Caco-2 (cell line): Measurements from ENCODE around the gene MTMR10. TPM values are rescaled to one million over a fixed set of nuclear protein-coding genes. Genes with fewer than 3 reads are reported as not detected.

Source experiments
- BruUV-seq: library from RNA; stranded (reverse); fragments of 400-500 nt; replicated peaks from 2 replicates; lab custom pipeline; 2021; lab: Mats Ljungman, UMichigan
- CTCF ChIA-PET: fragments of 300-600 bp; sonication (Branson Sonifier 250); formaldehyde crosslinking; loops from one replicate; lab custom pipeline; 2022; ENCODE audit warnings: antibody characterized with exemption; lab: Charles Lee
- POLR2A ChIA-PET: fragments of 300-600 bp; sonication (Branson Sonifier 250); formaldehyde crosslinking; loops from one replicate; lab custom pipeline; 2022; ENCODE audit warnings: antibody characterized with exemption; lab: Charles Lee
- DNase-seq, 2 experiments: peaks; one replicate each; pipeline versions ENCODE4 v3.0.0 to v3.0.0-alpha.2; 2020 to 2022
- H3K27me3 ChIP-seq: replicated peaks from 2 replicates; pipeline ENCODE4 v1.6.0; 2011; ENCODE audit warnings: low read length; ENCODE audit not compliant: control insufficient read depth, insufficient read depth
- H3K36me3 ChIP-seq: 2 replicates; pipeline ENCODE4 v1.5.1; 2011; ENCODE audit warnings: low read length; ENCODE audit not compliant: control insufficient read depth, insufficient read depth
- H3K4me1 ChIP-seq: fragments of 250-450 bp; sonication (Bioruptor Pico); 2 replicates; pipeline ENCODE4 v1.5.1; 2020; ENCODE audit warnings: mild to moderate bottlenecking
- H3K4me3 ChIP-seq: 2 replicates; pipeline ENCODE4 v1.5.1; 2011; ENCODE audit warnings: low read depth, mild to moderate bottlenecking, control low read depth, low read length
- H3K9me3 ChIP-seq: fragments of 250-450 bp; sonication (Bioruptor Pico); 2 replicates; pipeline ENCODE4 v1.5.1; 2020; ENCODE audit warnings: mild to moderate bottlenecking, moderate library complexity
- H3K27ac Mint-ChIP-seq: one replicate; pipeline ENCODE4 v1.8.0; 2022; ENCODE audit warnings: mixed read lengths; ENCODE audit not compliant: unreplicated experiment
- H3K27me3 Mint-ChIP-seq: one replicate; pipeline ENCODE4 v1.8.0; 2022; ENCODE audit warnings: mixed read lengths; ENCODE audit not compliant: insufficient read depth, unreplicated experiment
- H3K36me3 Mint-ChIP-seq: one replicate; pipeline ENCODE4 v1.8.0; 2022; ENCODE audit warnings: mild to moderate bottlenecking, mixed read lengths; ENCODE audit not compliant: insufficient read depth, unreplicated experiment
- H3K4me1 Mint-ChIP-seq: one replicate; pipeline ENCODE4 v1.8.0; 2022; ENCODE audit warnings: low read depth, mixed read lengths; ENCODE audit not compliant: unreplicated experiment
- H3K4me3 Mint-ChIP-seq: one replicate; pipeline ENCODE4 v1.8.0; 2022; ENCODE audit warnings: mild to moderate bottlenecking, moderate library complexity, mixed read lengths; ENCODE audit not compliant: unreplicated experiment
- H3K9me3 Mint-ChIP-seq: one replicate; pipeline ENCODE4 v1.8.0; 2022; ENCODE audit warnings: mixed read lengths; ENCODE audit not compliant: unreplicated experiment
- intact Hi-C: fragments of 100-400 bp; cut with micrococcal nuclease; formaldehyde crosslinking; loops from one replicate; pipeline ENCODE4 v1.10.0; 2022; ENCODE audit not compliant: unreplicated experiment
- total RNA-seq: library from RNA; stranded (reverse); gene quantifications from 2 replicates; pipeline ENCODE4 v1.2.3, GENCODE V29; 2022
- TF ChIP-seq, protein P1 (sequence below), 2 experiments: fragments of 200-600 bp in 1 of 2; IDR thresholded peaks; 1 replicate in 1 of 2; 2 replicates in 1 of 2; pipeline versions ENCODE4 v1.5.1 to v1.8.0; 2011 to 2022; ENCODE audit warnings: antibody characterized with exemption in 1 of 2, control low read depth in 1 of 2, inconsistent platforms in 1 of 2, low read depth in 1 of 2, low read length in 1 of 2, mild to moderate bottlenecking in 1 of 2, moderate library complexity in 1 of 2; ENCODE audit not compliant: insufficient read depth in 1 of 2, severe bottlenecking in 1 of 2, unreplicated experiment in 1 of 2

The MTMR10 gene
- total RNA-seq, 1 experiment from 2014 or later, result 33.2 TPM

DNA sequence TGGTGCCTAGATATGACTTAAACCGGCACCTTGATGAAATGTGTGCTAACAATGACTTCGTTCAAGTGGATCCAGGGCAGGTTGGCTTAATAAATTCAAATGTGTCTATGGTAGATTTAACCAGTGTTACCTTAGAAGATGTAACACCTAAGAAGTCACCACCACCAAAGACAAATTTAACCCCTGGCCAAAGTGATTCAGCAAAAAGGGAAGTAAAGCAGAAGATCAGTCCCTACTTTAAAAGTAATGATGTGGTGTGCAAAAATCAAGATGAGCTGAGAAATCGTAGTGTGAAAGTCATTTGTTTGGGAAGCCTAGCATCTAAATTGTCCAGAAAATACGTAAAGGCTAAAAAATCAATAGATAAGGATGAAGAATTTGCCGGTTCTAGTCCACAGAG lies 86.6 kb downstream of the MTMR10 start:
- DNase-seq, result no peak
- Histone ChIP-seq H3K4me1 (no peaks in the 10 kb centered on the region), H3K27me3 (no peaks in the 10 kb centered on the region), H3K9me3 (no peaks in the 10 kb centered on the region), H3K36me3 (no peaks in the 10 kb centered on the region), H3K4me3 (peak overlapping the region; percentile 96)
- ChIA-PET CTCF (interaction anchor here (2.9 kb wide), 1 partner anchor 224 kb away, joined by 21 read pairs; no protein-coding TSS in a partner anchor), POLR2A (no interaction called here)
- peaks cover 6% of the 10 kb centered on the region for H3K4me1 Mint-ChIP-seq
- peaks cover 20% of the 10 kb centered on the region for H3K36me3 Mint-ChIP-seq
- no TSS peak for BruUV-seq
- H3K4me3 Mint-ChIP-seq, result peak overlapping the region; percentile 97
- no peaks in the 10 kb centered on the region for H3K9me3 Mint-ChIP-seq
- intact Hi-C loops, result loop anchor here (5.0 kb wide), 1 partner anchor 87 kb away; the partner anchor contains the start of gene MTMR10
- no peak overlapping the region for H3K27ac Mint-ChIP-seq
- no peaks in the 10 kb centered on the region for H3K27me3 Mint-ChIP-seq
- TF ChIP-seq, protein P1, sequence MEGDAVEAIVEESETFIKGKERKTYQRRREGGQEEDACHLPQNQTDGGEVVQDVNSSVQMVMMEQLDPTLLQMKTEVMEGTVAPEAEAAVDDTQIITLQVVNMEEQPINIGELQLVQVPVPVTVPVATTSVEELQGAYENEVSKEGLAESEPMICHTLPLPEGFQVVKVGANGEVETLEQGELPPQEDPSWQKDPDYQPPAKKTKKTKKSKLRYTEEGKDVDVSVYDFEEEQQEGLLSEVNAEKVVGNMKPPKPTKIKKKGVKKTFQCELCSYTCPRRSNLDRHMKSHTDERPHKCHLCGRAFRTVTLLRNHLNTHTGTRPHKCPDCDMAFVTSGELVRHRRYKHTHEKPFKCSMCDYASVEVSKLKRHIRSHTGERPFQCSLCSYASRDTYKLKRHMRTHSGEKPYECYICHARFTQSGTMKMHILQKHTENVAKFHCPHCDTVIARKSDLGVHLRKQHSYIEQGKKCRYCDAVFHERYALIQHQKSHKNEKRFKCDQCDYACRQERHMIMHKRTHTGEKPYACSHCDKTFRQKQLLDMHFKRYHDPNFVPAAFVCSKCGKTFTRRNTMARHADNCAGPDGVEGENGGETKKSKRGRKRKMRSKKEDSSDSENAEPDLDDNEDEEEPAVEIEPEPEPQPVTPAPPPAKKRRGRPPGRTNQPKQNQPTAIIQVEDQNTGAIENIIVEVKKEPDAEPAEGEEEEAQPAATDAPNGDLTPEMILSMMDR (IDR thresholded peaks at IDR 0.05; ENCODE audit: insufficient read depth in 1 of 2, low read depth in 1 of 2, low read length in 1 of 2, severe bottlenecking in 1 of 2, unreplicated experiment in 1 of 2), result no peak

DNA sequence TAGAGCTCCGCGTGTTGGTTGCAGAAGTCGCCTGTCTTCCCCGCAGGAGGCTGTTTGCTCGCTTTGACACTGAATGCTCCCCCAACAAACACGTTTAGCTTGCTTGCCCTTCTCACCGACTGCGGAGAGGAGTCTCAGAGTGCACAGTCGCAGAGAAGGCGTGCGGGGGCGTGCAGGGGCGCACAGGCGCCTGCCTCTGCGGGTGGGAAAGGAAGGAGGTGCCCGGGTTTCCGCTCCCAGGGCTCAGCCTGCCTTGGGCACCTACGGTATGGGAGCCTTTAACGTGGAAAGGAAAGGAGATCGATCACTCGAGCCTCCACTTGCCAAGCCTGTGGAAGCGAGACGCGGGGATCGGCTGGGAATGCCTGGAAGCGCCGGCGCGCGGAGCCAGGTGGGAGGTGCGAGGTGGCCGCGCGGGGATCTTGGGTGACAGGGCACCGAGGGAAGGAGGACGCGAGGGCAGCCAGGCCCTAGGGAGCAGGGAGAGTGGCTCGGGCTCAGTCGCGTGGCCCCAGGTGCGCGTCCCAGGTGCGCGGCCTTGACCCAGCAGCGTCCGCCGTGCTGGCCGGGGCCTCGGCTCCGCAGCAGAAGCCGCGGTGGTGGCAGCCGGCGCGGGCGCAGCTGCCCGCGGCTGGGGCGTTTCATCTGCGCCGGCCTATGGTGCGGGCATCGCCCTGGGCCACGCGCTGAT lies 87.8 kb downstream of the MTMR10 start, which contains the start of gene FAN1:
TSS of gene FAN1 (plus strand) at position 419 of the 691 bp plus-strand sequence. CDS start 749 bp downstream, outside the sequence.
- Mint-ChIP-seq H3K4me1 (peaks cover 6% of the 10 kb centered on the region), H3K36me3 (peaks cover 15% of the 10 kb centered on the region), H3K9me3 (no peaks in the 10 kb centered on the region), H3K4me3 (peak within 1 kb of the TSS; percentile 97), H3K27me3 (no peaks in the 10 kb centered on the region), H3K27ac (peak within 1 kb of the TSS; percentile 91)
- TF ChIP-seq, protein P1 (IDR thresholded peaks at IDR 0.05; ENCODE audit: insufficient read depth in 1 of 2, low read depth in 1 of 2, low read length in 1 of 2, severe bottlenecking in 1 of 2, unreplicated experiment in 1 of 2), result no peak
- Histone ChIP-seq H3K4me1 (no peaks in the 10 kb centered on the region), H3K27me3 (no peaks in the 10 kb centered on the region), H3K9me3 (no peaks in the 10 kb centered on the region), H3K4me3 (peak within 1 kb of the TSS; percentile 96), H3K36me3 (no peaks in the 10 kb centered on the region)
- POLR2A ChIA-PET, result interaction anchor here (0.5 to 1.2 kb wide), 2 partner anchors 45 to 85 kb away, joined by 3 to 6 read pairs; no protein-coding TSS in a partner anchor
- BruUV-seq, result no TSS peak
- DNase-seq, result peak; percentile 91 to 94
- CTCF ChIA-PET, result interaction anchor here (1.5 to 2.9 kb wide), 2 partner anchors 9 to 226 kb away, joined by 6 to 21 read pairs; no protein-coding TSS in a partner anchor
- intact Hi-C loops, result loop anchor here (5.0 kb wide), 1 partner anchor 89 kb away; the partner anchor contains the start of gene MTMR10

DNA sequence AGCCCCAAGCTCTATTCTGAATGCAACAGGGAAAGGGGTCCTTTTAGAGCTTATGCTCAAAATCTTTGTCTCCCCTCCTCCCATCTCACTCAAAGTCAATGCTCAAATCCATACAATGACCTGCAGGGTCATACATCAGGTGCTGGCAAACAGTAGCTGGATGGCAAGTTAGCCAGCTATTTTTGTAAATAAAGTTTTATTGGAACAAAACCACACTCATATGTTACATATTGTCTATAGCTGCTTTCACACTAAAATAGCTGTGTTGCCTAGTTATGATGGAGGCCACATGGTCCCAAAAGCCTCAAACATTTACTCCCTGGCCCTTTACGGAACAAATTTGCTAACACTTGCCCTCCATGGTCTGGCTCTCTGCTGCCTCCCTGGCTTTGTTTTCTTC lies 89.5 kb downstream of the MTMR10 start:
- TF ChIP-seq, protein P1 (IDR thresholded peaks at IDR 0.05; ENCODE audit: insufficient read depth in 1 of 2, low read depth in 1 of 2, low read length in 1 of 2, severe bottlenecking in 1 of 2, unreplicated experiment in 1 of 2), result no peak
- Mint-ChIP-seq H3K9me3 (no peaks in the 10 kb centered on the region), H3K4me1 (peaks cover 6% of the 10 kb centered on the region), H3K27me3 (no peaks in the 10 kb centered on the region), H3K36me3 (peaks cover 7% of the 10 kb centered on the region), H3K27ac (no peak overlapping the region), H3K4me3 (no peak overlapping the region)
- CTCF ChIA-PET, result interaction anchor here (1.0 kb wide), 1 partner anchor 17 kb away, joined by 3 read pairs; no protein-coding TSS in a partner anchor
- H3K4me1 ChIP-seq, result no peaks in the 10 kb centered on the region
- intact Hi-C loops, result loop anchor here (5.0 kb wide), 1 partner anchor 90 kb away; the partner anchor contains the start of gene MTMR10
- POLR2A ChIA-PET, result no interaction called here
- no peaks in the 10 kb centered on the region for H3K9me3 ChIP-seq
- no peaks in the 10 kb centered on the region for H3K36me3 ChIP-seq
- no peaks in the 10 kb centered on the region for H3K27me3 ChIP-seq
- no peak overlapping the region for H3K4me3 ChIP-seq
- no TSS peak for BruUV-seq
- DNase-seq, result no peak
